ENCODE measurements around the gene R3HCC1L.

The R3HCC1L gene

GRCh38 chr10:98134431-98135221 lies at the start of gene R3HCC1L:
Gene R3HCC1L, plus strand, starts transcription at chr10:98134657. Its CDS starts 73,458 bp downstream, at chr10:98208115.
- peaks cover 9% of the 10 kb centered on the region in 2 donors for H3K4me1 ChIP-seq (ENCODE audit: control insufficient read depth in 1 of 2, insufficient read depth in 2 of 2, low read length in 2 of 2)
- peak within 1 kb of the TSS; percentile 97 for H3K27ac ChIP-seq (ENCODE audit: low read length)
- peak within 1 kb of the TSS; percentile 94 to 98 for H3K4me3 ChIP-seq (ENCODE audit: low read depth in 1 of 2, low read length in 2 of 2)
- no peaks in the 10 kb centered on the region for H3K27me3 ChIP-seq (ENCODE audit: low read depth, low read length)
- no peaks in the 10 kb centered on the region for H3K9me3 ChIP-seq (ENCODE audit: control insufficient read depth in 1 of 2, low read length in 2 of 2)
- H3K36me3 ChIP-seq (ENCODE audit: control insufficient read depth in 1 of 2, insufficient read depth in 2 of 2, low read length in 2 of 2), result no peaks in the 10 kb centered on the region

- Histone ChIP-seq H3K27ac (ENCODE audit: low read length) (no peak overlapping the region), H3K36me3 (ENCODE audit: control insufficient read depth in 1 of 2, insufficient read depth in 2 of 2, low read length in 2 of 2) (no peaks in the 10 kb centered on the region), H3K4me1 (ENCODE audit: control insufficient read depth in 1 of 2, insufficient read depth in 2 of 2, low read length in 2 of 2) (no peaks in the 10 kb centered on the region), H3K4me3 (ENCODE audit: low read depth in 1 of 2, low read length in 2 of 2) (no peak overlapping the region), H3K27me3 (ENCODE audit: low read depth, low read length) (no peaks in the 10 kb centered on the region), H3K9me3 (ENCODE audit: control insufficient read depth in 1 of 2, low read length in 2 of 2) (no peaks in the 10 kb centered on the region)
Observed at GRCh38 chr10:98085238-98085637, 49.2 kb upstream of the R3HCC1L start.

GRCh38 chr10:98086837-98087708 lies 47.4 kb upstream of the R3HCC1L start:
- Histone ChIP-seq H3K36me3 (ENCODE audit: control insufficient read depth in 1 of 2, insufficient read depth in 2 of 2, low read length in 2 of 2) (no peaks in the 10 kb centered on the region), H3K4me3 (ENCODE audit: low read depth in 1 of 2, low read length in 2 of 2) (no peak overlapping the region), H3K9me3 (ENCODE audit: control insufficient read depth in 1 of 2, low read length in 2 of 2) (no peaks in the 10 kb centered on the region), H3K27me3 (ENCODE audit: low read depth, low read length) (no peaks in the 10 kb centered on the region), H3K27ac (ENCODE audit: low read length) (no peak overlapping the region), H3K4me1 (ENCODE audit: control insufficient read depth in 1 of 2, insufficient read depth in 2 of 2, low read length in 2 of 2) (no peaks in the 10 kb centered on the region)

GRCh38 chr10:98088186-98088971 lies 46.1 kb upstream of the R3HCC1L start:
- Histone ChIP-seq H3K27me3 (ENCODE audit: low read depth, low read length) (no peaks in the 10 kb centered on the region), H3K36me3 (ENCODE audit: control insufficient read depth in 1 of 2, insufficient read depth in 2 of 2, low read length in 2 of 2) (no peaks in the 10 kb centered on the region), H3K4me3 (ENCODE audit: low read depth in 1 of 2, low read length in 2 of 2) (no peak overlapping the region), H3K27ac (ENCODE audit: low read length) (no peak overlapping the region), H3K9me3 (ENCODE audit: control insufficient read depth in 1 of 2, low read length in 2 of 2) (no peaks in the 10 kb centered on the region), H3K4me1 (ENCODE audit: control insufficient read depth in 1 of 2, insufficient read depth in 2 of 2, low read length in 2 of 2) (no peaks in the 10 kb centered on the region)

- Histone ChIP-seq H3K9me3 (ENCODE audit: control insufficient read depth in 1 of 2, low read length in 2 of 2) (no peaks in the 10 kb centered on the region), H3K4me1 (ENCODE audit: control insufficient read depth in 1 of 2, insufficient read depth in 2 of 2, low read length in 2 of 2) (no peaks in the 10 kb centered on the region), H3K27ac (ENCODE audit: low read length) (no peak overlapping the region), H3K27me3 (ENCODE audit: low read depth, low read length) (peaks cover 8% of the 10 kb centered on the region), H3K4me3 (ENCODE audit: low read depth in 1 of 2, low read length in 2 of 2) (no peak overlapping the region), H3K36me3 (ENCODE audit: control insufficient read depth in 1 of 2, insufficient read depth in 2 of 2, low read length in 2 of 2) (no peaks in the 10 kb centered on the region)
Observed at GRCh38 chr10:98090822-98091221, 43.6 kb upstream of the R3HCC1L start.

GRCh38 chr10:98096316-98096715 lies 38.1 kb upstream of the R3HCC1L start:
- H3K9me3 ChIP-seq (ENCODE audit: control insufficient read depth in 1 of 2, low read length in 2 of 2), result no peaks in the 10 kb centered on the region
- H3K27me3 ChIP-seq (ENCODE audit: low read depth, low read length), result peaks cover 8% of the 10 kb centered on the region
- no peak overlapping the region for H3K4me3 ChIP-seq (ENCODE audit: low read depth in 1 of 2, low read length in 2 of 2)
- H3K4me1 ChIP-seq (ENCODE audit: control insufficient read depth in 1 of 2, insufficient read depth in 2 of 2, low read length in 2 of 2), result no peaks in the 10 kb centered on the region
- no peak overlapping the region for H3K27ac ChIP-seq (ENCODE audit: low read length)
- H3K36me3 ChIP-seq (ENCODE audit: control insufficient read depth in 1 of 2, insufficient read depth in 2 of 2, low read length in 2 of 2), result no peaks in the 10 kb centered on the region

- Histone ChIP-seq H3K27me3 (ENCODE audit: low read depth, low read length) (peaks cover 8% of the 10 kb centered on the region), H3K4me1 (ENCODE audit: control insufficient read depth in 1 of 2, insufficient read depth in 2 of 2, low read length in 2 of 2) (no peaks in the 10 kb centered on the region), H3K4me3 (ENCODE audit: low read depth in 1 of 2, low read length in 2 of 2) (no peak overlapping the region), H3K27ac (ENCODE audit: low read length) (no peak overlapping the region), H3K36me3 (ENCODE audit: control insufficient read depth in 1 of 2, insufficient read depth in 2 of 2, low read length in 2 of 2) (no peaks in the 10 kb centered on the region), H3K9me3 (ENCODE audit: control insufficient read depth in 1 of 2, low read length in 2 of 2) (no peaks in the 10 kb centered on the region)
Observed at GRCh38 chr10:98096731-98097130, 37.7 kb upstream of the R3HCC1L start.

GRCh38 chr10:98097175-98097574 lies 37.3 kb upstream of the R3HCC1L start:
- Histone ChIP-seq H3K27ac (ENCODE audit: low read length) (no peak overlapping the region), H3K4me1 (ENCODE audit: control insufficient read depth in 1 of 2, insufficient read depth in 2 of 2, low read length in 2 of 2) (no peaks in the 10 kb centered on the region)

GRCh38 chr10:98097616-98098015 lies 36.8 kb upstream of the R3HCC1L start:
- Histone ChIP-seq H3K4me3 (ENCODE audit: low read depth in 1 of 2, low read length in 2 of 2) (no peak overlapping the region), H3K36me3 (ENCODE audit: control insufficient read depth in 1 of 2, insufficient read depth in 2 of 2, low read length in 2 of 2) (no peaks in the 10 kb centered on the region), H3K27ac (ENCODE audit: low read length) (no peak overlapping the region), H3K4me1 (ENCODE audit: control insufficient read depth in 1 of 2, insufficient read depth in 2 of 2, low read length in 2 of 2) (no peaks in the 10 kb centered on the region), H3K27me3 (ENCODE audit: low read depth, low read length) (peaks cover 8% of the 10 kb centered on the region), H3K9me3 (ENCODE audit: control insufficient read depth in 1 of 2, low read length in 2 of 2) (no peaks in the 10 kb centered on the region)

More at GRCh38 chr10:98097175-98097574, 37.3 kb upstream of the R3HCC1L start:
- H3K9me3 ChIP-seq (ENCODE audit: control insufficient read depth in 1 of 2, low read length in 2 of 2), result no peaks in the 10 kb centered on the region
- peaks cover 8% of the 10 kb centered on the region for H3K27me3 ChIP-seq (ENCODE audit: low read depth, low read length)
- no peak overlapping the region for H3K4me3 ChIP-seq (ENCODE audit: low read depth in 1 of 2, low read length in 2 of 2)
- no peaks in the 10 kb centered on the region for H3K36me3 ChIP-seq (ENCODE audit: control insufficient read depth in 1 of 2, insufficient read depth in 2 of 2, low read length in 2 of 2)

GRCh38 chr10:98098247-98098646 lies 36.2 kb upstream of the R3HCC1L start:
- H3K27ac ChIP-seq (ENCODE audit: low read length), result no peak overlapping the region
- H3K27me3 ChIP-seq (ENCODE audit: low read depth, low read length), result peaks cover 8% of the 10 kb centered on the region
- H3K4me3 ChIP-seq (ENCODE audit: low read depth in 1 of 2, low read length in 2 of 2), result no peak overlapping the region
- no peaks in the 10 kb centered on the region for H3K36me3 ChIP-seq (ENCODE audit: control insufficient read depth in 1 of 2, insufficient read depth in 2 of 2, low read length in 2 of 2)
- no peaks in the 10 kb centered on the region for H3K9me3 ChIP-seq (ENCODE audit: control insufficient read depth in 1 of 2, low read length in 2 of 2)
- no peaks in the 10 kb centered on the region for H3K4me1 ChIP-seq (ENCODE audit: control insufficient read depth in 1 of 2, insufficient read depth in 2 of 2, low read length in 2 of 2)

- no peak overlapping the region for H3K4me3 ChIP-seq (ENCODE audit: low read depth in 1 of 2, low read length in 2 of 2)
- no peaks in the 10 kb centered on the region for H3K9me3 ChIP-seq (ENCODE audit: control insufficient read depth in 1 of 2, low read length in 2 of 2)
- H3K27me3 ChIP-seq (ENCODE audit: low read depth, low read length), result no peaks in the 10 kb centered on the region
- no peaks in the 10 kb centered on the region for H3K4me1 ChIP-seq (ENCODE audit: control insufficient read depth in 1 of 2, insufficient read depth in 2 of 2, low read length in 2 of 2)
- H3K36me3 ChIP-seq (ENCODE audit: control insufficient read depth in 1 of 2, insufficient read depth in 2 of 2, low read length in 2 of 2), result no peaks in the 10 kb centered on the region
- H3K27ac ChIP-seq (ENCODE audit: low read length), result no peak overlapping the region
Observed at GRCh38 chr10:98100476-98100875, 34.0 kb upstream of the R3HCC1L start.

Data from muscle layer of duodenum (tissue), 2 donors.